ENCODE measurements around the gene PROC.
A peak's percentile ranks its signal among the peaks of the same experiment; 100 is the strongest.

PROC gene

GRCh38 chr2:127386764-127387654 lies 31.2 kb upstream of the PROC start:
- TF ChIP-seq, protein P1, sequence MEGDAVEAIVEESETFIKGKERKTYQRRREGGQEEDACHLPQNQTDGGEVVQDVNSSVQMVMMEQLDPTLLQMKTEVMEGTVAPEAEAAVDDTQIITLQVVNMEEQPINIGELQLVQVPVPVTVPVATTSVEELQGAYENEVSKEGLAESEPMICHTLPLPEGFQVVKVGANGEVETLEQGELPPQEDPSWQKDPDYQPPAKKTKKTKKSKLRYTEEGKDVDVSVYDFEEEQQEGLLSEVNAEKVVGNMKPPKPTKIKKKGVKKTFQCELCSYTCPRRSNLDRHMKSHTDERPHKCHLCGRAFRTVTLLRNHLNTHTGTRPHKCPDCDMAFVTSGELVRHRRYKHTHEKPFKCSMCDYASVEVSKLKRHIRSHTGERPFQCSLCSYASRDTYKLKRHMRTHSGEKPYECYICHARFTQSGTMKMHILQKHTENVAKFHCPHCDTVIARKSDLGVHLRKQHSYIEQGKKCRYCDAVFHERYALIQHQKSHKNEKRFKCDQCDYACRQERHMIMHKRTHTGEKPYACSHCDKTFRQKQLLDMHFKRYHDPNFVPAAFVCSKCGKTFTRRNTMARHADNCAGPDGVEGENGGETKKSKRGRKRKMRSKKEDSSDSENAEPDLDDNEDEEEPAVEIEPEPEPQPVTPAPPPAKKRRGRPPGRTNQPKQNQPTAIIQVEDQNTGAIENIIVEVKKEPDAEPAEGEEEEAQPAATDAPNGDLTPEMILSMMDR (conservative IDR thresholded peaks at IDR 0.05; ENCODE audit: low read depth, low read length), result no peak
- H3K4me3 ChIP-seq (ENCODE audit: low read depth, low read length), result peak overlapping the region; percentile 88
- peak; percentile 92 for DNase-seq (ENCODE audit: low read depth)

DNA sequence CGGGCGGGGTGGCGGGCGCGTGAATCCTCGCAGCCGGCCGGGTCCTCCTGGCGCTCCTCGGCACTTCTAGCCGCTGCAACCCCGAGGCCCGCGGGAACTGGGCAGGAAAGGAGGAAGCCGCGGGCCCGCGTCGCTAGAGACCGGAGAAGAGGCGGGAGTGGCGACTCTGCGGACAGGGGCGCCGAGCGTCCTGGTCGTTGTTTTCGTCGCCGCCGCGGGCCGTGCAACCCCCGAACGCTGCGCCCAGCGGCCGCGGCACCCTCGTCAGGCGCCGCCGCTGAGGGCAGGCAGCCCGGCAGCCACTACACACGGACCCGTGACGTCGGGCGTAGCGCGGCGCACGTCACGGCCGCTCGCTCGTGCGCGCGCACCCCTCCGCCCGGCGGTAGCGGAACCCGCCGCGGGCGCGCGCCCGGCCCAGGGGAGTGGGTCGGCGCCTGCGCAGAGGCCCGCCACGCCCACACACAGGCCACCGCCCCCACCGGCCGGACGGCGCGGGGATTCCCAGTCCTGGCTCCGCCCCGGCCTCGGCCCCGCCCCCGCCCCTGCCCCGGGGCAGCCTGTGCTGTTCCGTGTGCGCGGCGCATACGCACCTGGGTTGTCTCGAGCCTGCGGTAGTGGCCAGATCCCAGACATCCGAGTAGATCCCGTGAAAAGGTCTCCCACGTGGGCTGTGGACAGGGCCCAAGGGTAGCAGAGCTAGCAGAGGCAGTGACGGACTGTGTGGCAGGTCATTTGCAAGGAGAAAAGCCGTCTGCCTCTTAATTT lies 30.4 kb upstream of the PROC start, which contains the start of gene MAP3K2:
MAP3K2 (minus strand) TSS at position 321 of the 768 bp plus-strand sequence. CDS start 44,846 bp downstream, outside the sequence.
- DNase-seq (ENCODE audit: low read depth), result peak; percentile 93
- peak within 1 kb of the TSS; percentile 88 for H3K4me3 ChIP-seq (ENCODE audit: low read depth, low read length)
- TF ChIP-seq, protein P1 (conservative IDR thresholded peaks at IDR 0.05; ENCODE audit: low read depth, low read length), result no peak

DNA sequence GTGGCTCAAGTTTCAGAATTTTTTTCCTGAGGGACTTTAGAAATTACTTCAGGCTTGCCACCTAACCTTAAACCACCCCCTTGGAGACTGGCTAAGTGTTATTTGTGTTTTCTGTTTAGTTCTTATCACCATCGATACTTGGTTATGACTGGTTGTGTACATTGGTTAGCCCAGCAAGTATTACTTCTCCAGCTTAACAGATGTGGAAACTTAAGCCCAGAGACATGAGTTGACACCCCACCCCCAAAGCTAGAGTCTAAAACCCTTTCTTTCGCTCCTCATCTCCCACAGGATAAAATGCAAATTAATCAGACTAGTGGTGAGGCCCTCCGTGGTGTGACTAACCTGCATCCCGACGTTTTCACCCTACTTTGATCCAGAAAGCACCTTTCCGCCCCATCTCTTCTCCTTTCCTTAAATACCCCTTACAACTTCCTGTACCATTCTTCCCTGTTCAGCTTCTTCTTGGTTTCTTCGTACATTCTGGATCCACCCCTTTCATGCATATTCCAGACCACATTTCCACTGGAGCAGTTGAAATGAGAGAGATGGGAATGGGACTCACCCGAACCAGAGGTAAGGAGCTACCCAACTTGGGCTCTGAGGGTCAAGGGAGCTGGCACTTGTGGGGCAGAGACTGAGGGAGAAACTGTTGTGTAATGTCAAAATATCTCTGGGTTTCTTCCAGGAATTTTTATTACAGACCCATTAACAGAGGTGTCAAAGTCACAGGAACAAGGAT lies 29.6 kb upstream of the PROC start:
- DNase-seq (ENCODE audit: low read depth), result no peak
- peak overlapping the region; percentile 56 for H3K4me3 ChIP-seq (ENCODE audit: low read depth, low read length)
- TF ChIP-seq, protein P1 (conservative IDR thresholded peaks at IDR 0.05; ENCODE audit: low read depth, low read length), result no peak

DNA sequence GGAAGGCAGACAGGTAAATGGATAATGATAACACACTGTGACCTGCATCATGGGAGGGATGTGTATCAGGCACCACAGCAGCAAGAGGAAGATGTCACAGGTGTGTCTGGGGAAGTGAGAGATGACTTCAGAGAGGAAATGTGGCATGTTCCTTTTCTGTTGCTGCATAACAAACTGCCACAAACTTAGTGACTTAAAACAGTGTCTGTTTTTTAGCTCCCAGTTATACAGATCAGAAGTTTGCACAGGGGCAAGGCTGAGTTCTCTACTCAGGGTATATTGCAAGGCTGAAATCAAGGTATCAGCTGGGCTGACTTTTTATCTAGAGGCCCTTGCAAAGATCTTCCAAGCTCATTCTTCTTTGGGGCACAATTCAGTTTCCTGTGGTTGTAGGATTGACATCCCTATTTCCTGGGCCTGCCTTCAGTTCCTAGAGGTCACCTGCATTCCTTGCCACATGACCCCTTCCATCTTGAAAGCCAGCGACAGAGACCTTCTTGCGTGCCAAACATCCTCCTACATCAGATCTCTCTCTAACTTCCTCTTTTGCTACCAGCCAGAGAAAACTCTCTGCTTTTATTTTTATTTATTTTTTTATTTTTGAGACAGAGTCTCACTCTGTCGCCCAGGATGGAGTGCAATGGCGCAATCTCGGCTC lies 28.3 kb upstream of the PROC start:
- TF ChIP-seq, protein P1 (conservative IDR thresholded peaks at IDR 0.05; ENCODE audit: low read depth, low read length), result no peak
- no peak overlapping the region for H3K4me3 ChIP-seq (ENCODE audit: low read depth, low read length)
- DNase-seq (ENCODE audit: low read depth), result no peak

GRCh38 chr2:127392133-127392827 lies 25.9 kb upstream of the PROC start:
- no peak overlapping the region for H3K4me3 ChIP-seq (ENCODE audit: low read depth, low read length)
- peak; percentile 38 for DNase-seq (ENCODE audit: low read depth)
- TF ChIP-seq, protein P1 (conservative IDR thresholded peaks at IDR 0.05; ENCODE audit: low read depth, low read length), result no peak
